Liver (tissue), 9 donors: ENCODE data around the gene FBN3. TPM values are rescaled to one million over a fixed set of nuclear protein-coding genes. Genes with fewer than 3 reads are reported as not detected.

Experiments used
- DNase-seq: peaks from one replicate; pipeline ENCODE4 v3.0.0-alpha.2; 2017; ENCODE audit warnings: low spot score
- H3K27ac ChIP-seq, 2 donors: one replicate each; pipeline ENCODE4 v1.7.0; 2013; ENCODE audit warnings: inconsistent platforms in 2 of 2, low read length in 2 of 2, control low read depth in 1 of 2, low read depth in 1 of 2, mild to moderate bottlenecking in 1 of 2
- H3K27me3 ChIP-seq, 4 donors: one replicate each; pipeline versions ENCODE4 v1.6.1 to v1.7.0; 2013; ENCODE audit warnings: low read length in 3 of 4, inconsistent platforms in 1 of 4, mild to moderate bottlenecking in 1 of 4, moderate library complexity in 1 of 4; ENCODE audit not compliant: control insufficient read depth in 4 of 4, insufficient read depth in 4 of 4
- H3K36me3 ChIP-seq, 4 donors: one replicate each; pipeline versions ENCODE4 v1.6.1 to v1.7.0; 2013; ENCODE audit warnings: low read length in 3 of 4, mild to moderate bottlenecking in 3 of 4, low read depth in 1 of 4, moderate library complexity in 1 of 4; ENCODE audit not compliant: control insufficient read depth in 4 of 4, insufficient read depth in 3 of 4
- H3K4me1 ChIP-seq, 4 donors: one replicate each; pipeline versions ENCODE4 v1.6.1 to v1.7.0; 2013; ENCODE audit warnings: low read length in 3 of 4, mild to moderate bottlenecking in 3 of 4, moderate library complexity in 1 of 4; ENCODE audit not compliant: control insufficient read depth in 4 of 4, insufficient read depth in 4 of 4
- H3K4me3 ChIP-seq, 3 donors: one replicate each; pipeline versions ENCODE4 v1.6.1 to v1.7.0; 2013; ENCODE audit warnings: low read length in 3 of 3, control low read depth in 1 of 3, low read depth in 1 of 3, mild to moderate bottlenecking in 1 of 3
- H3K9ac ChIP-seq, 2 donors: one replicate each; pipeline ENCODE4 v1.7.0; 2013; ENCODE audit warnings: low read length in 2 of 2, mild to moderate bottlenecking in 2 of 2, moderate library complexity in 2 of 2, control low read depth in 1 of 2, low read depth in 1 of 2
- H3K9me3 ChIP-seq, 4 donors: one replicate each; pipeline versions ENCODE4 v1.6.1 to v1.7.0; 2013; ENCODE audit warnings: low read length in 3 of 4; ENCODE audit not compliant: control insufficient read depth in 4 of 4
- ATF3 ChIP-seq: IDR thresholded peaks from 2 replicates; pipeline ENCODE4 v1.6.1; 2016; ENCODE audit warnings: antibody characterized with exemption
- CTCF ChIP-seq: fragments of 150-350 bp; IDR thresholded peaks from 2 replicates; pipeline ENCODE4 v1.5.1; 2017; ENCODE audit warnings: improper control_type of control experiment, low read depth, low read length; ENCODE audit not compliant: missing input control
- EGR1 ChIP-seq, 2 donors: IDR thresholded peaks; 2 replicates each; pipeline ENCODE4 v1.6.1; 2016 to 2018; ENCODE audit warnings: antibody characterized with exemption in 2 of 2, low read depth in 2 of 2
- FOXA1 ChIP-seq: IDR thresholded peaks from 2 replicates; pipeline ENCODE4 v1.6.1; 2016; ENCODE audit warnings: antibody characterized with exemption
- FOXA2 ChIP-seq: IDR thresholded peaks from 2 replicates; pipeline ENCODE4 v1.6.1; 2016; ENCODE audit warnings: antibody characterized with exemption
- GABPA ChIP-seq, 2 donors: IDR thresholded peaks in 1 of 2; conservative IDR thresholded peaks in 1 of 2; 2 replicates each; pipeline ENCODE4 v1.6.1; 2016; ENCODE audit warnings: antibody characterized with exemption in 2 of 2, mild to moderate bottlenecking in 1 of 2, moderate library complexity in 1 of 2
- HNF4A ChIP-seq, 2 donors: conservative IDR thresholded peaks; 2 replicates each; pipeline ENCODE4 v1.6.1; 2016; ENCODE audit warnings: antibody characterized with exemption in 2 of 2, mild to moderate bottlenecking in 2 of 2
- HNF4G ChIP-seq: IDR thresholded peaks from 2 replicates; pipeline ENCODE4 v1.6.1; 2016; ENCODE audit warnings: antibody characterized with exemption
- JUND ChIP-seq, 2 donors: IDR thresholded peaks; 2 replicates each; pipeline ENCODE4 v1.6.1; 2016; ENCODE audit warnings: antibody characterized with exemption in 2 of 2
- NR2F2 ChIP-seq: IDR thresholded peaks from 2 replicates; pipeline ENCODE4 v1.6.1; 2016; ENCODE audit warnings: antibody characterized with exemption
- RAD21 ChIP-seq, 2 donors: IDR thresholded peaks; 2 replicates each; pipeline ENCODE4 v1.6.1; 2016; ENCODE audit warnings: antibody characterized with exemption in 2 of 2, mild to moderate bottlenecking in 2 of 2
- RXRA ChIP-seq, 2 donors: IDR thresholded peaks; 2 replicates each; pipeline ENCODE4 v1.6.1; 2017 to 2018; ENCODE audit warnings: antibody characterized with exemption in 2 of 2, mild to moderate bottlenecking in 1 of 2
- SP1 ChIP-seq: IDR thresholded peaks from 2 replicates; pipeline ENCODE4 v1.6.1; 2018; ENCODE audit warnings: antibody characterized with exemption, mild to moderate bottlenecking
- TAF1 ChIP-seq: conservative IDR thresholded peaks from 2 replicates; pipeline ENCODE4 v1.6.1; 2016; ENCODE audit warnings: antibody characterized with exemption, mild to moderate bottlenecking
- YY1 ChIP-seq: IDR thresholded peaks from 2 replicates; pipeline ENCODE4 v1.6.1; 2016; ENCODE audit warnings: antibody characterized with exemption, mild to moderate bottlenecking
- WGBS: extraction: QIAGEN DNeasy Blood & Tissue Kit; methylation state at CpG from one replicate; pipeline ENCODE4 v1.1.7; 2013; 5-methylcytosine and 5-hydroxymethylcytosine counted together
- polyA plus RNA-seq, 2 donors: library from polyadenylated mRNA; stranded (reverse) in 1 of 2; unstranded in 1 of 2; fragments of 200-250 nt in 1 of 2; fragments of >200 nt in 1 of 2; fragmentation: Nextera tagmentation in 1 of 2; extraction: Ambion mirVana in 1 of 2; gene quantifications; one replicate each; pipeline versions ENCODE4 v1.2.1 to v1.2.3, GENCODE V29; 2013 to 2015
- total RNA-seq, 2 donors: library from RNA; depleted of rRNA; stranded (reverse); fragments of >200 nt; gene quantifications; one replicate each; pipeline ENCODE4 v1.2.3, GENCODE V29; 2014
- TF ChIP-seq, protein P1 (sequence below): IDR thresholded peaks from 2 replicates; pipeline ENCODE4 v1.6.1; 2016; ENCODE audit warnings: antibody characterized with exemption
- TF ChIP-seq, protein P2 (sequence below): IDR thresholded peaks from 2 replicates; pipeline ENCODE4 v1.6.1; 2016; ENCODE audit warnings: antibody characterized with exemption
- donor health status: healthy.
- donor health status: healthy.
- donor health status: healthy.
- donor health status: healthy.
- donor health status: healthy.

Gene FBN3
- total and polyA plus RNA-seq, 4 donors, result under 0.01 to 0.61 (median 0.08) TPM; not detected in 1

DNA sequence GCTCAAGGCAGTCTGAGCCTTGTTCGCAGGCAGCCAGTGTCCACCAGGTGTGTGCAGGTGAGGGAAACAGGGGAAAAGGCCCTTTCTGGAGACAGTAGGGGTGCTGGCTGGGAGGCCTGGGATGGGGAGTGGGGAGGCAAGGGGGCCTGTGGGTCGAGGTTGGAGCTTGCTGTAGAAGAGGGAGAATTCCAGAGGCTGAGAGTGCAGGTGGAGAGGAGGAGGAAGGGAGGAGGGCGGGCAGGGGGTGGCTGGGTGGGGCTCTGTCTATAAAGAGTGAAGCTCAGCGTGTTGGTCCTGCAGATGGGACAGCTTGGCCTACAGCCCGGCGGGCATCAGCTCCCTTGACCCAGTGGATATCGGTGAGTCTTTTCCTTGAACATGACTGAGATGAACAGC, 96.9 kb downstream of the FBN3 start, which contains the start of gene CCL25:
TSS of gene CCL25 (plus strand) at position 297 of the 396 bp plus-strand sequence. CDS start 290 bp downstream, outside the sequence.
- no peak for TF ChIP-seq TAF1
- TF ChIP-seq JUND (IDR thresholded peaks at IDR 0.05), result no peak
- no peak for TF ChIP-seq NR2F2
- TF ChIP-seq FOXA1, result no peak
- TF ChIP-seq HNF4G, result no peak
- no peak for TF ChIP-seq RXRA (IDR thresholded peaks at IDR 0.05)
- TF ChIP-seq RAD21 (IDR thresholded peaks at IDR 0.05), result no peak
- TF ChIP-seq GABPA (IDR thresholded peaks at IDR 0.05 in 1 of 2, conservative IDR thresholded peaks at IDR 0.05 in 1 of 2), result no peak
- TF ChIP-seq SP1, result no peak
- no peak for TF ChIP-seq YY1
- no peak for TF ChIP-seq CTCF
- no peak for TF ChIP-seq FOXA2
- TF ChIP-seq HNF4A (conservative IDR thresholded peaks at IDR 0.05), result no peak
- TF ChIP-seq, protein P1, sequence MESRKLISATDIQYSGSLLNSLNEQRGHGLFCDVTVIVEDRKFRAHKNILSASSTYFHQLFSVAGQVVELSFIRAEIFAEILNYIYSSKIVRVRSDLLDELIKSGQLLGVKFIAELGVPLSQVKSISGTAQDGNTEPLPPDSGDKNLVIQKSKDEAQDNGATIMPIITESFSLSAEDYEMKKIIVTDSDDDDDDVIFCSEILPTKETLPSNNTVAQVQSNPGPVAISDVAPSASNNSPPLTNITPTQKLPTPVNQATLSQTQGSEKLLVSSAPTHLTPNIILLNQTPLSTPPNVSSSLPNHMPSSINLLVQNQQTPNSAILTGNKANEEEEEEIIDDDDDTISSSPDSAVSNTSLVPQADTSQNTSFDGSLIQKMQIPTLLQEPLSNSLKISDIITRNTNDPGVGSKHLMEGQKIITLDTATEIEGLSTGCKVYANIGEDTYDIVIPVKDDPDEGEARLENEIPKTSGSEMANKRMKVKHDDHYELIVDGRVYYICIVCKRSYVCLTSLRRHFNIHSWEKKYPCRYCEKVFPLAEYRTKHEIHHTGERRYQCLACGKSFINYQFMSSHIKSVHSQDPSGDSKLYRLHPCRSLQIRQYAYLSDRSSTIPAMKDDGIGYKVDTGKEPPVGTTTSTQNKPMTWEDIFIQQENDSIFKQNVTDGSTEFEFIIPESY, result no peak
- no peak for TF ChIP-seq EGR1 (IDR thresholded peaks at IDR 0.05; ENCODE audit: low read depth in 2 of 2)
- TF ChIP-seq, protein P2, sequence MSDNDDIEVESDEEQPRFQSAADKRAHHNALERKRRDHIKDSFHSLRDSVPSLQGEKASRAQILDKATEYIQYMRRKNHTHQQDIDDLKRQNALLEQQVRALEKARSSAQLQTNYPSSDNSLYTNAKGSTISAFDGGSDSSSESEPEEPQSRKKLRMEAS, result no peak
- no peak for TF ChIP-seq ATF3
- Histone ChIP-seq H3K27ac (no peak within 1 kb of the TSS), H3K9me3 (no peaks in the 10 kb centered on the region), H3K4me3 (no peak within 1 kb of the TSS), H3K9ac (no peak within 1 kb of the TSS), H3K27me3 (no peaks in the 10 kb centered on the region), H3K36me3 (no peaks in the 10 kb centered on the region), H3K4me1 (peaks cover 2 to 26% (median 17%) of the 10 kb centered on the region in 4 donors)
- DNase-seq, result no peak
- WGBS, result 88% methylated on average over 7 of the region's 7 CpGs

DNA sequence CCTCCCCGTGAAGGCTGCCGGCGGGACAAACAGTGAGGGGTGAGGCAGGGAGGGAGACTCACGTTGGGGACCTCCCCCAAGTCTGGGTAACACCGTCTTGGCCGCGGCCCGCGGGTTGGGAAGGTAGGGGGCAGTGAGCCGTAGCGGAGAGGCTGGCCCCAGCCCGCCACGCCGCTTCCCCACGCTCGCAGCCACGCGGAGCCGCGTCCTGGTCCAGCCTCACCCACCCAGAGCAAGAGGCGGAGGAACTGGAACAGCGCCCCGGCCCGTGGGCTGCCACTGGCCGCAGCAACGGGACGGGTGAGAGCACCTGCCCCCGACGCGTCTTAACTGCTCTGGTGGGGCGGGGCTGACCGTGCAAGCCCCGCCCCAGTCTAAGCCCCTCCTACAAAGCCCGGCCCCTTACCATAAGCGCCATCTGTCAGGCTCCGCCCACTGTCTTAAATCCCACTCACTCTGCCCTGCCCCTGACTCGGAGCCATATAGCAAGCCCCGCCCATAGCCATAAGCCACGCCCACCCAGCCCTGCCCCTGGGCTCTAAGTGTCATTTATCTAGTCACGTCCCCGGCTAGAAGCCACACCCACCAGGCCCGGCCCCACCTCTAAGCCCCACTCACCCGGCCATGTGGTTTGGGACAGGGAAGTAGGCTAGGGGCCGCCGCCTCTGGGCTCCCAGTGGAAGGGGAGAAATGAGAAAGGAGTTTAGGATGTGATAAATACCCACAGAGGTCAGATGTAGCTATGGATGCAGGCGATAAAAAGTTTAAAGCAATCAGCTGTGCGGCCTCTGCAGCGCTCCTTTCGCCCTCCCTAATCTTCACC, 98.9 kb downstream of the FBN3 start:
- peak overlapping the region in 1 of 3 donors; percentile 29 for H3K4me3 ChIP-seq
- H3K9ac ChIP-seq, result no peak overlapping the region
- peaks cover 2 to 26% (median 17%) of the 10 kb centered on the region in 4 donors for H3K4me1 ChIP-seq
- H3K36me3 ChIP-seq, result no peaks in the 10 kb centered on the region
- no peak overlapping the region for H3K27ac ChIP-seq
- H3K9me3 ChIP-seq, result no peaks in the 10 kb centered on the region
- no peaks in the 10 kb centered on the region for H3K27me3 ChIP-seq
- peak; percentile 99 for DNase-seq
- 14% methylated on average over 49 of the region's 49 CpGs for WGBS
- TF ChIP-seq HNF4A (conservative IDR thresholded peaks at IDR 0.05) (no peak), SP1 (peak; percentile 18)
